Transverse colon (tissue), 4 donors: ENCODE data around the gene SNRNP70. TPM values are rescaled to one million over a fixed set of nuclear protein-coding genes. Genes with fewer than 3 reads are reported as not detected.
A peak's percentile ranks its signal among the peaks of the same experiment; 100 is the strongest.

ENCODE experiments used
- DNase-seq: peaks from one replicate; pipeline ENCODE4 v3.0.0-alpha.2; 2019
- H3K27ac ChIP-seq, 4 donors: fragments of 200-600 bp; sonication (generic); 2 replicates each; pipeline ENCODE4 v1.5.1; 2016 to 2018; ENCODE audit warnings: inconsistent platforms in 4 of 4
- H3K27me3 ChIP-seq: fragments of 200-600 bp; sonication (generic); 2 replicates; pipeline ENCODE4 v1.5.1; 2017; ENCODE audit warnings: inconsistent platforms
- H3K36me3 ChIP-seq, 4 donors: fragments of 200-600 bp; sonication (generic); 2 replicates each; pipeline ENCODE4 v1.5.1; 2017 to 2019; ENCODE audit warnings: inconsistent platforms in 4 of 4
- H3K4me1 ChIP-seq, 4 donors: fragments of 200-600 bp; sonication (generic); 2 replicates each; pipeline ENCODE4 v1.5.1; 2017 to 2020; ENCODE audit warnings: inconsistent platforms in 4 of 4
- H3K4me3 ChIP-seq, 4 donors: fragments of 200-600 bp; sonication (generic); 1 replicate in 1 of 4; 2 replicates in 3 of 4; pipeline versions ENCODE4 v1.5.1 to v1.6.1; 2017 to 2019; ENCODE audit warnings: inconsistent platforms in 4 of 4
- H3K9me3 ChIP-seq, 2 donors: fragments of 200-600 bp; sonication (generic); 2 replicates each; pipeline ENCODE4 v1.5.1; 2017 to 2019; ENCODE audit warnings: inconsistent platforms in 2 of 2
- EP300 ChIP-seq: sonication (generic); formaldehyde crosslinking; IDR thresholded peaks from one replicate; pipeline ENCODE4 v1.6.1; 2017; ENCODE audit warnings: antibody characterized with exemption, low read depth
- POLR2A ChIP-seq: fragments of 450-650 bp; IDR thresholded peaks from one replicate; pipeline ENCODE4 v1.6.1; 2016; ENCODE audit warnings: antibody characterized with exemption, mild to moderate bottlenecking, moderate library complexity
- POLR2AphosphoS5 ChIP-seq, 3 donors: sonication (generic); formaldehyde crosslinking; IDR thresholded peaks; one replicate each; pipeline ENCODE4 v1.6.1; 2016; ENCODE audit warnings: antibody characterized with exemption in 3 of 3
- whole genome bisulfite sequencing, 2 donors: methylation state at CpG; one replicate each; pipeline ENCODE4 v1.1.5; 2018; ENCODE audit warnings: low coverage in 1 of 2; 5-methylcytosine and 5-hydroxymethylcytosine counted together
- in situ Hi-C, 4 donors: fragments of 200-750 bp; cut with MboI; loops; one replicate each; pipeline versions ENCODE4 v1.15.0 to v1.15.1; 2017; ENCODE audit warnings: low sequenced_read_pairs in 3 of 4, low pct_ligation_motif_present in 1 of 4, low pct_unique_long_range_greater_than_20kb in 1 of 4
- intact Hi-C: fragments of 100-400 bp; cut with DNase I; formaldehyde crosslinking; loops from one replicate; pipeline ENCODE4 v1.15.1; 2023; ENCODE audit warnings: low total_unique reads
- total RNA-seq, 4 donors: library from RNA; depleted of rRNA; stranded (reverse); fragments of >200 nt; gene quantifications; one replicate each; pipeline ENCODE4 v1.1.0, GENCODE V29; 2016
- TF ChIP-seq, protein P1 (sequence below), 5 experiments: fragments of 200-600 bp in 3 of 5; fragments of 450-650 bp in 2 of 5; sonication (generic) in 3 of 5; IDR thresholded peaks; 1 replicate in 2 of 5; 2 replicates in 3 of 5; pipeline ENCODE4 v1.5.1; 2016 to 2017; ENCODE audit warnings: antibody characterized with exemption in 5 of 5, inconsistent platforms in 3 of 5, mild to moderate bottlenecking in 2 of 5, moderate library complexity in 1 of 5

SNRNP70 gene
- total RNA-seq, 4 donors from 2014 or later: 216 to 682 (median 292) TPM

DNA sequence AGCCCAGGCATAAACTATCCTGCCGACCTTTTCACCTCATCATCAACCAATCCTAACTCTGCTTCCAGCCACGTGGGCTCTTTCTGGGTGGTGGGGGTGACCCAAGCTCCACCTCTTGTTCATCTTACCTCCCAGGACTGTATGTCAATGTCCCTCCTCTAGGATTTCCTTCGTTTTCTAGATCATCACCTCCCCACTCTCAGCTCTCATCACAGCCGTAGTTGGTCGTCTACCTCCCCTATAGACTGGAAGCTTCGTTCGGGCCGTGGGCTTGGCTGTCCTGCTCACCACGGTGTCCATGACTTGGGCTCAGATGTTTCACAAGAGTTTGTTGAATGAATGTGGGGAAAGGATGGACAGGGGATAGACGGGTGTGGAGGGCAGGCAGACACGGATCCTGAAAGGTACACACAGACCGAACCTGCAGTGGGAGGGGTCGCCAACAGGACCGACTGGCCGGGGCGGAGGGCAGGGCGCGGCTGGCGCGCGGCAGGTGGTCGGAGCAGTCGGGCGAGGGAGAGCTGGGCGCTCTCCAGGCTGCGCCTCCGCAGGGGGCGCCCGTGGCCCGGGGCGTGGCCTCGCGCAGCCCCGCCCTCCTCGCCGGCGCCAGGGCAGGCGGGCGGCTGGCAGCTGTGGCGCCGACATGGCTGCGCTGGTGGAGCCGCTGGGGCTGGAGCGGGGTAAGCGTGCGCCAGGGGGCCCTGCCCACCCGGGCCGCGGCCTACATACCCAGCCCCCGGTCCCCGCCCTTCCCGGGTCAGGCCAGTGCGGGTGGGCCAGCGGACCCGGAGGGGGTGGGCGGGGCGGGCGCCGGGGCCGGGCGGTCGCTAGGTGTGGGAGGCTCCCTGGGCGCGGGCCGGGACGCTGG, 28.7 kb downstream of the SNRNP70 start, which contains the start of gene LIN7B:
LIN7B (plus strand) TSS at position 609 of the 868 bp plus-strand sequence; CDS start at position 644, 35 bp downstream.
- intact Hi-C loops: no loop called here

DNA sequence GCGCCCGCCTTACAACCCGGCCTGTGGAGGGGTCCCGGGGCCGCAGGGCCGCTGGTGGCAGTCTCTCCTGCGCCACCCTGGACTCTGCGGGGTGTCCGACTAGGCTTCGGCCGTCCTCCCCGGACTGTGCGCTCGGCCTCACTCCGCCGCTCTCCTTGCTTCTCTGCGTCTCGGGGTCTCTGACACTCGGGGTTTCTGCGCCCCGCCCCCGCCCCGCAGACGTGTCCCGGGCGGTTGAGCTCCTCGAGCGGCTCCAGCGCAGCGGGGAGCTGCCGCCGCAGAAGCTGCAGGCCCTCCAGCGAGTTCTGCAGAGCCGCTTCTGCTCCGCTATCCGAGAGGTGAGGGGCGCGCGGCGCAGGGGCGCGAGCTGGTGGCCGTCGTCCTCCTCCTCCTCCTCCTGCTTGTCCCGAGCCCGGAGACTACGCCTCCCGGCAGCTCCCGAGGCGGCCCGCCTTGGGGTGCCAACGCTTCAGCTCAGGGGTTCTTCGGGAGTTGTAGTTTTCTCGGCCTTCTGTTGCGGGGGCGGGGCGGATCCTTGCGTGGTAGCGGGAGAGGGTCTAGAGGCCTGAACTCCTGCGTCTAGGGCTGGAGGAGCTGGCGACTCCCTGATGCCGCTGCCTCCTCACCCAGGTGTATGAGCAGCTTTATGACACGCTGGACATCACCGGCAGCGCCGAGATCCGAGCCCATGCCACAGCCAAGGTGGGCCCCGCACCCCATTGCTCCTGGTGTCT, 29.5 kb downstream of the SNRNP70 start:
- H3K9me3 ChIP-seq: no peaks in the 10 kb centered on the region
- H3K4me1 ChIP-seq: peaks cover 14 to 35% (median 33%) of the 10 kb centered on the region in 4 donors
- H3K27me3 ChIP-seq: no peaks in the 10 kb centered on the region
- peak; percentile 66 for DNase-seq
- 18% methylated on average over 34 of the region's 68 CpGs; no CpG with 5 or more reads in 1 of the 2 donors for WGBS, 2 donors
- peak; percentile 13 for TF ChIP-seq POLR2A
- TF ChIP-seq, protein P1, sequence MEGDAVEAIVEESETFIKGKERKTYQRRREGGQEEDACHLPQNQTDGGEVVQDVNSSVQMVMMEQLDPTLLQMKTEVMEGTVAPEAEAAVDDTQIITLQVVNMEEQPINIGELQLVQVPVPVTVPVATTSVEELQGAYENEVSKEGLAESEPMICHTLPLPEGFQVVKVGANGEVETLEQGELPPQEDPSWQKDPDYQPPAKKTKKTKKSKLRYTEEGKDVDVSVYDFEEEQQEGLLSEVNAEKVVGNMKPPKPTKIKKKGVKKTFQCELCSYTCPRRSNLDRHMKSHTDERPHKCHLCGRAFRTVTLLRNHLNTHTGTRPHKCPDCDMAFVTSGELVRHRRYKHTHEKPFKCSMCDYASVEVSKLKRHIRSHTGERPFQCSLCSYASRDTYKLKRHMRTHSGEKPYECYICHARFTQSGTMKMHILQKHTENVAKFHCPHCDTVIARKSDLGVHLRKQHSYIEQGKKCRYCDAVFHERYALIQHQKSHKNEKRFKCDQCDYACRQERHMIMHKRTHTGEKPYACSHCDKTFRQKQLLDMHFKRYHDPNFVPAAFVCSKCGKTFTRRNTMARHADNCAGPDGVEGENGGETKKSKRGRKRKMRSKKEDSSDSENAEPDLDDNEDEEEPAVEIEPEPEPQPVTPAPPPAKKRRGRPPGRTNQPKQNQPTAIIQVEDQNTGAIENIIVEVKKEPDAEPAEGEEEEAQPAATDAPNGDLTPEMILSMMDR (IDR thresholded peaks at IDR 0.05): no peak
- TF ChIP-seq POLR2AphosphoS5 (IDR thresholded peaks at IDR 0.05): peak in 2 of 3 donors; percentile 12 to 32
- in situ Hi-C loops: no loop called here
- peak overlapping the region; percentile 80 to 97 (median 84) for H3K4me3 ChIP-seq
- peak overlapping the region; percentile 81 to 89 (median 86) for H3K27ac ChIP-seq
- H3K36me3 ChIP-seq: no peaks in the 10 kb centered on the region
- intact Hi-C loops: no loop called here

More for the DNA sequence above, 28.7 kb downstream of the SNRNP70 start, which contains the start of gene LIN7B:
- Histone ChIP-seq H3K36me3 (no peaks in the 10 kb centered on the region), H3K4me1 (peaks cover 9 to 28% (median 26%) of the 10 kb centered on the region in 4 donors), H3K4me3 (peak within 1 kb of the TSS; percentile 80 to 97 (median 84)), H3K9me3 (no peaks in the 10 kb centered on the region), H3K27ac (peak within 1 kb of the TSS; percentile 81 to 89 (median 86)), H3K27me3 (no peaks in the 10 kb centered on the region)
- TF ChIP-seq EP300: no peak
- TF ChIP-seq, protein P1 (IDR thresholded peaks at IDR 0.05): peak; percentile 14 to 62 (median 40)
- 2 to 4% methylated on average over 4 to 21 of the region's 66 CpGs for WGBS, 2 donors
- peak; percentile 74 for DNase-seq
- in situ Hi-C loops: no loop called here

DNA sequence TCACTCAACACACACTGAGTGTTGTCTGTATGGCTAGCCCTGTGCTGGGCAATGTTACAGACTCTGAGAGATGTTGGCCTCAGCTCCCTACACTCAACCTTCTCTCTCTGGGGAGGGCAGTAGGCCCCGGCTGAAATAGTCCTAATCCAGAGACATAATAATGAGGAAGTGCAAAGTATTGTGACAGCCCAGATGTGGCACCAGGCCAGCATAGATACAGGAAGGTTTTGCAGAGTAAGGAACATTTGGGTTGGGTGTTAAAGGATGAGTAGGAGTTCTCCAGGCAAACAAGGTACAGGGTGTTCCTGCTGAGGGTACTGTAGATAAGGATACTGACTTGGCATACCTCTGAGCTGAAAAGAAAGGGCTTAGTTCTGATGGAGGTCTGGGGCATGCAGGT, 31.3 kb downstream of the SNRNP70 start:
- in situ Hi-C loops: no loop called here
- DNase-seq: no peak
- WGBS, 2 donors: 7% methylated on average over 1 of the region's 1 CpG; no CpG with 5 or more reads in 1 of the 2 donors

More for the DNA sequence above, 31.3 kb downstream of the SNRNP70 start:
- H3K4me1 ChIP-seq: peaks cover 19 to 42% (median 39%) of the 10 kb centered on the region in 4 donors
- intact Hi-C loops: no loop called here
- peaks cover 9% of the 10 kb centered on the region for H3K27me3 ChIP-seq
- TF ChIP-seq POLR2A (no peak), POLR2AphosphoS5 (IDR thresholded peaks at IDR 0.05) (no peak), EP300 (no peak)
- TF ChIP-seq, protein P1 (IDR thresholded peaks at IDR 0.05): no peak
- no peak overlapping the region for H3K27ac ChIP-seq
- H3K4me3 ChIP-seq: no peak overlapping the region
- no peaks in the 10 kb centered on the region for H3K36me3 ChIP-seq
- no peaks in the 10 kb centered on the region for H3K9me3 ChIP-seq
